HG03025 (cell line): ENCODE measurements around the gene LCN10.
A peak's percentile ranks its signal among the peaks of the same experiment; 100 is the strongest.
"Not testable (repeated sequence)": the region's sequence is repeated elsewhere in the genome, so short reads cannot be mapped to it uniquely, and the experiment has no call there.

Experiments
- ATAC-seq: cut with Tn5 transposase; IDR thresholded peaks from one replicate; pipeline ENCODE4 v1.9.1; 2021; ENCODE audit warnings: mild to moderate bottlenecking, moderate library complexity; ENCODE audit not compliant: unreplicated experiment, low FRiP score

Gene LCN10

DNA sequence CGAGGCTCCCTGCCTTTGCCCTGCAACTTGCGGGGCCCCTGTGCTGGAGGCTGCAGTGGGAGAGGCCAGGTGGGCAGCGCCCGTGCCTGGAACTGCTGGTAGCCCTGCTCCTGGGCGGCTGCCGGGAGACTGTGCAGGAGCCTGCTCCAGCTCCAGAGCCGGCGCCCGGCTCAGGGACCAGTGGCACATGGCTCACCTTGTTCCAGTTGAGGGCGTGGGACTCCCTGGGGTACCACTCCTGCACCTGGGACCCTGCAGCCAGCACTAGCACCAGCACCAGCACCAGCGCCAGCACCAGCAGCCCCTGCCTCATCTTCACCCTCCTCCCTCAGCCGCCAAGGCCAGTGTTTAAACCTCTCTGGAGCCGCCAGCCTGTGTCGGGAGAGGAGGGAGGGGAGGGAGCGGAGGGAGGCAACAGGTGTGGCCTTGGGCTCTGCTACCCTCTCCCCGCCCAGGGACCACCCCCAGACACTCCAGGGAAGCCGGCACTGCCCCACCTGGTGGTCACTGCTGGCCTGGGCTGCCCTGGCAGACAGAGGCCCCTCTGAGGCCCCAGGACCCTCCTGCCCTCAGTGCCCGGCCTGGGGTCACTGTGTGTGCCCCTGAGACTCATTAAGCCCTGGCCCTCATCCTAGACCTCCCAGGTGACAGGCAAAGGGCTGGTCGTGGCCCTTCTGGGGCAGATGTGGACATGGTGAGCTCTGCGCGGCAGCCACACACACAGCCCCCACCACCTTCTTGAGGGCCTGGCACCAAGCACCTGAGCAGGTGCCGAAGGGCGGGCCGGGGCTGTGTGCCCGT is at the start of gene LCN10:
Gene LCN10 (minus strand): TSS at position 350 of the 801 bp plus-strand sequence. CDS start 37 bp downstream, at position 313.
- no peak for ATAC-seq

DNA sequence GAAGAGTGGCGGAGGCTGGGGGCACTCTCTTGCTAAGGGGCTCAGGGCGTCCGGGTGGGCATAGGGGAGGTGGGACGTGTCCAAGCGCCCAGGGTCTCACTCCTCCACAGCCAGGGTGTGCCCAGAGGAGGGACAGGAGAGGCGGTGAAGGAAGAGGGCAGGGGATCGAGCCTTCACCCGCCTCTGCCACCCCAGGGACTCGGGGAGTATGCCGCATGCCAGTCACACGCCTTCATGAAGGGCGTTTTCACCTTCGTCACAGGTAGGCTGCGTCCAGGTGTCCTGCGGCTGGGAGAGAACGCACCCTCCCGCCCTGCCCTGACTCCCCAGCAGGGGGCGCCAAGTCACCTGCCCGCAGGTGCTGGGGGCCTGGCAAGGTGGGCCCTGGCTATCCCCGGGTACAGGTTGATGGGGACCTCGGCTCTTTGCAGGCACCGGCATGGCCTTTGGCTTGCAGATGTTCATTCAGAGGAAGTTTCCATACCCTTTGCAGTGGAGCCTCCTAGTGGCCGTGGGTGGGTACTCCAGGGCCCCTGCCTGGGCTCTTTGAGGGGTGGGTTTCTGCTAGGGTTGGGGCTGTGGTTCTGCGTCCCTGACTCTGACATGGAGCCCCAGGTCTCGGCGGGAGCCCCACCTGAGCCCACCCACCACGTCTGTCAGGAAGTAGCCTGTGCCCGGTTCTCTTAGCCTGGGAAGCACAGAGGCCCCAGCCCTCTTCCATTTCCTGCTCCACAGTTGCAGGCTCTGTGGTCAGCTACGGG is 49.0 kb upstream of the LCN10 start:
- ATAC-seq, result no peak

DNA sequence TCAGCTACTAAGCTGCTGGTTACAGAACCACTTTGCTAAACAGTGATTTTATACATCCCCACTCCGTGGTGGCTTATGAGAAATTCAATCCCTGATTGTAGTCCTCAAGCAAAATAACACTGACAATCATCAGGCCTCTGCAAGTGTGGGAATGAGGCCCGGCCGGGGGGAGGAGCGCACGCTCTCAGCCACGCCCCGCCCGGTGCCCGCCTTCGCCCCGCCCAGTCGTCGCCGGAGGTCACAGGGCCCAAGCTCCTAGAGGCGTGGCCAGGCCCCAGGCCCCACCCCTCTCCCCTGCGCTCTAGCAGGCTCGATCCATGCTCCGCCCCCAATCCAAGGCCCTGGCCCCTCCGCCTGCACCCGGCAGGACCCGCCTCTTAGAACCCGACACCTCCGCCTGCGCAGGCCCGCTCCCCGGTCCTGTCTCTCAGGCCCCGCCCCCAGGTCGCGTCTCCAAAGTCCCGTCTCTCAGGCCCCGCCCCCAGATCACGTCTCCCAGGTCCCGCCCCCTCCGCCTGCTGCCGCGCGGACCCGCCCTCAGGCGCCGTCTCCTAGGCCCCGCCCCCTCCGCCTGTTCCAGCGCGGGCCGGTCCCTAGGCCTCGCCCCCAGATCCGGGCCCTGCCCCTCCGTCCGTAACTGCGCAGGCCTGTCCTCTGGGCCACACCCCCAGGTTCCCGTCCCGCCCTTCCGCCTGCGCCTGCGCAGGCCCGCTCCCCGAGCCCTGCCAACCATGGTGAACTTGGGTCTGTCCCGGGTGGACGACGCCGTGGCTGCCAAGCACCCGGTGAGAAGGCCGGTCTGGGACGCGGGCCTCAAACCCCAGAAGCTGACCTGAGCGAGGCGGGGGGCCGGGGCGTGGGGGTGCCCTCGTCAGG is 48.1 kb upstream of the LCN10 start, which contains the start of gene TMEM141:
Gene TMEM141 (plus strand): TSS at position 705 of the 876 bp plus-strand sequence. CDS start 27 bp downstream, at position 732.
- peak; percentile 87 for ATAC-seq

DNA sequence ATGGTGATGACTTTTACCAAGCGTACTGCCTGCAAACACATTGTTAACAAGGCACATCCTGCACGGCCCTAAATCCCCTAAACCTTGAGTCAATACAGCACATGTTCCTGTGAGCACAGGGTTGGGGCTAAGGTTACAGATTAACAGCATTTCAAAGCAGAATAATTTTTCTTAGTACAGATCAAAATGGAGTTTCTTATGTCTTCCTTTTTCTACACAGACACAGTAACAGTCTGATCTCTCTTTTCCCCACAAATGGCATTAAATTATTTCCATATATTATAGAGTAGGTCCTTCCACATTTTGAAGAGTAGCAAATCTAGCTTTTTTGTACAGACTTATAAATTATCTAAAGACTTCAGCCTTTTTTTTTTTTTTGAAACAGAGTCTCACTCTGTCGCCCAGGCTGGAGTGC is 46.8 kb upstream of the LCN10 start:
- ATAC-seq, result no peak

DNA sequence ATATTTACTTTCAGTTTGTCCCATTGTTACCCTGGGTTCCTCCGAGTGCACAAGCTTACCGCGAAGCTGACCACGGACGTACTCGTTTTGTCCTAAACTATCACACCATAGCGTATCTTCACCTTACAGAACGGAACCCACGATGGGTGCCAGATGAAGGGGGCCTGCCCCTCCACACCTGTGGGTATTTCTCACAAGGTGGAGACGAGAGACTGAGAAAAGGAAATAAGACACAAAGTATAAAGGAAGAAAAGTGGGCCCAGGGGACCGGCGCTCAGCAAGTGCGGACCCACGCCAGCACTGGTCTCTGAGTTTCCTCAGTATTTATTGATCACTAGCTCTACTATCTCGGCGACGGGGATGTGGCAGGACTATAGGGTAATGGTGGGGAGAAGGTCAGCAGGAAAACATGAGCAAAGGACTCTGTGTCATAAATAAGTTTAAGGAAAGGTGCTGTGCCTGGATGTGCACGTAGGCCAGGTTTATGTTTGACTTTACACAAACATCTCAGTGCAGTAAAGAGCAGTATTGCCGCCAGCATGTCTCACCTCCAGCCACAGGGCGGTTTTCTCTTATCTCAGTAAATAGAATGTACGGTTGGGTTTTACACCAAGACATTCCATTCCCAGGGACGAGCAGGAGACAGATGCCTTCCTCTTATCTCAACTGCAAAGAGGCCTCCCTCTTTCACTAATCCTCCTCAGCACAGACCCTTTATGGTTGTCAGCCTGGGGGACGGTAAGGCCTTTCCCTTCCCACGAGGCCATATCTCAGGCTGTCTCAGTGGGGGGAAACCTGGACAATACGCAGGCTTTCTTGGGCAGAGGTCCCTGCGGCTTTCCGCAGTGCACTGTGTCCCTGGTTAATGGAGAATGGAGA is 46.1 kb upstream of the LCN10 start:
- ATAC-seq, result not testable (repeated sequence)

DNA sequence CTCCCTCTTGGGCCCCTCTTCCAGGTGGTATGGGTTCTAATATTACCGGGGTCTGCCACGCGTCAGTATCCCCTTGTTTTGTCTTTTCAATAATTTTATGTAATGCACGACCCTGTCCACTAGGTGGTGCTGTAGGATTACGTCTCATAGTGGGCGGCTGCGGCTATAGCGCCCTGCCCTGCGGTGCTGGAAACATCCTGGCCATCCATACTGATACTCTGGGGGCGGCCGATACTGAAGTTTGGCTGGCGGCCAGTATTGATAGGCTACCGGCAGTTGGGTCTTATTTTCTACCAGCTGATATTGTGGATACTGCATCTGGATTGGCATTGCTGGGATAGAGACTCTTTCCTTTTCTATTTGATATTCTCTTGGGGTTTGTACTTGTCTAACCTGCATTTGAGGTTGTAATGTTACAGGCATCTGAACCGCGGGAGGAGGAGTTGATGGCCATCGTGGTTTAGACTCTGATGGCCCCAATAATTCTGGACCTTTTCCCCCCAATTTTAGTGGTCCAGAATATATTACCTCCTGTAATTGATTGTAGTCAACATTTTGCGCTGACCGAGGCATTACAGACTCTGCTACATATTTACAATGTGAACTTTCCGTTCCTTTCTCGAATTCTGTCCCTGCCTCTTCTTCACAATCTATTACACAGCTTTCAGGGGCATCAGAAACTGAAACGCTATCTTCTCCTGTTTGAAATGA is 45.1 kb upstream of the LCN10 start:
- no peak for ATAC-seq

DNA sequence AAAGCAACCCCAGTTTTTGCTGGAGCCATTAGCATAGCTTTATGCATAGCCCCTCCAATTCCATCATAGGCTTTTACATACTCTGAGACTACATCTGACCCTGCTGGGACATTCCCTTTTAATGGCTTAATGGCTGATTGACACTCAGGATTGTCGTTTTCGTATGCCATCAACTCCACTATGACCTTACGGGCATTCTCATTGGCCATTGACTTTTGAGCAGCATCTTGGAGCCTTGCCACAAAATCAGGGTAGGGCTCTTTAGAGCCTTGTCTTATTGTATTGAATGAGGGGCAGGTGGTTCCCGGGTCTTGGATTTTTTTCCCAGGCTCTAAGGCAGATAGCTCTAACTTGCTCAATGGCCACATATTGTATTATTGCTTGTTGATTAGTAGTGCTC is 44.2 kb upstream of the LCN10 start:
- ATAC-seq, result not testable (repeated sequence)

DNA sequence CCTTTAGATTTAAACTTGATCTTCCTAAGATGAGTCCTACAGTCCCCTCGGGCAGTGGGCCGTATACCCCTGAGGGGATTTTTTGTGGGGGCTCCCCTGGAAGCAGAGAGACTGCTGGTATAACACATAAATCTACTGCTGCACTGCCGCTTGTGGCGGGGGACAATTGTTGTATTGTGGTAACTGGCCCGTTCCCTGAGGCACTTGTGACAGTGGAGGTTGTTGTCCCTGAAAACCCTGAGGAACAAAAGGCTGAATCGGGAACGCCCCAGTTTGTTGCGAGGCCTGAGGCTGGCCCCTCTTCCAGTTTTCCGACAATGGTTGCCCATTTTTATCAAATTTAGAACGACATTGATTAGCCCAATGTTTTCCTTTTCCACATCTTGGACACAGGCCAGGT is 43.7 kb upstream of the LCN10 start:
- ATAC-seq, result no peak

DNA sequence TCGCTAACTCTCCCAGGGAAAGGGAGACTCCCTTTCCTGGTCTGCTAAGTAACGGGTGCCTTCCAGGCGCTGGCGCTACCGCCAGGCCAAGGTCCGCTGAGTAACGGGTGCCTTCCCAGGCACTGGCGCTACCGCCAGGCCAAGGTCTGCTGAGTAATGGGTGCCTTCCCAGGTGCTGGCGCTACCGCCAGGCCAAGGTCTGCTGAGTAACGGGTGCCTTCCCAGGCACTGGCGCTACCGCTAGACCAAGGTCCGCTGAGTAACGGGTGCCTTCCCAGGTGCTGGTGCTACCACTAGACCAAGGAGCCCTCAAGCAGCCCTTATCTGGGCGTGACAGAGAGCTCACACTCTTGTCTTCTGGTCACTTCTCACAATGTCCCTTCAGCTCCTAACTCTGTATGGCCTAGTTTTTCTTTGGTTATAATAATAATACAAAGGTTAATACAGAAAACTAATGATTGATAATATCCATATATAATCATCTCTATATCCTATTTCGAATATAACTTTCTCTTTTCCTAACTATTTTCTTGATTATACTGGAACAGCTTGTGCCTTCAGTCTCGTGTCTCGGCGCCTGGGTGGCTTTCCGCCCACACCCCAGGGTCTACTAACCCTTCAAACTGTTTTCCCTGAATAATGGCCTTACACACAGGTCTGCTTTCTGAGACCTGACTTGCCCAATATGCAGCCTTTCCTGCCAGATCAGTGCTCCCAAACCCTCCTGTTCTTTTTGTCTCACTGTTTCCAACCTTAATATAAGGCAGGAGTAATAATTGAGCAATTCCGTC is 43.0 kb upstream of the LCN10 start:
- not testable (repeated sequence) for ATAC-seq

DNA sequence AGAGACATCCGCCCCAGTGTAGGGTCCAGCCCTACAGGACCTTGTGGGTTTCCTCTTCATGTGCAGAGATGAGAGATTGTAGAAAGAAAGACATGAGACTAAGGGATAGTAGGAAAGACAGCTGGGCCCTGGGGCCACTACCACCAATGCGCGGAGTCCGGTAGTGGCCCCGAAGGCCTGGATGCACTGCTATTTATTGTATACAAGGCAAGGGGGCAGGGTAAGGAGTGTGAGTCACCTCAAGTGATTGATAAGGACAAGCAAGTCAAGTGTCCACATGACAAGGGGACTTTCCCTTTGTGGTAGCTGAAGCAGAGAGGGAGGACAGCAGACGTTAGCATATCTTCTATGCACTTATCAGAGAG is 42.2 kb upstream of the LCN10 start:
- ATAC-seq, result no peak

DNA sequence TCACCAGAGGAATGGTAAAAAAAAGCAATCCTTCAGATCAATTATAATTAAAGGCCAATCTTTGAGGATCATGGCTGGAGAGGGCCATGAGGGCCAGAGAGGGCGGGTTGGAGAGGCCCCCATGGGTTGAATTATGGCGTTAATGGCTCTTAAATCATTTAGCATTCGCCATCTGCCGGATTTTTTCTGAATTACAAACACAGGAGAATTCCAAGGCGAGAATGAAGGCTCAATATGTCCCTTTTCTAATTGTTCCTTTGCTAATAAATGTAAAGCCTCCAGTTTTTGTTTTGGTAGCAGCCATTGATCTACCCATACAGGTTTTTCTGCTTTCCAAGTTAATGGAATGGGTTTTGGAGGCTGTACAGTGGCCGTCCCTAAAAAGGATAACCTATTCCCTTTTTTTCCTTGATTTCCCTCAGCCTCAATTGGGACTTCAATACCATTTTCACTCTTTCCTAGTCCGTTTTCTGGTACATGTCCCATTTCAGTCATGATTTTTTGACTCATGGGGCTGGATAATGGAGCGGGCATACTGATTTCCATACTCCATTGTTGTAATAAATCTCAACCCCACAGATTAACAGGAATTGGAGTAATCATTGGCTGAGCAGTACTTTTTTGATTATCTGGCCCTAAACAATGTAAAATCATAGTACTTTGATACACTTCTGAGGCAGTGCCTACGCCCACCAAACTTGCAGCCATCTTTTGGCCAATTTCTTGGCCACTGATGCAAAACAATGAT is 41.7 kb upstream of the LCN10 start:
- ATAC-seq, result no peak

DNA sequence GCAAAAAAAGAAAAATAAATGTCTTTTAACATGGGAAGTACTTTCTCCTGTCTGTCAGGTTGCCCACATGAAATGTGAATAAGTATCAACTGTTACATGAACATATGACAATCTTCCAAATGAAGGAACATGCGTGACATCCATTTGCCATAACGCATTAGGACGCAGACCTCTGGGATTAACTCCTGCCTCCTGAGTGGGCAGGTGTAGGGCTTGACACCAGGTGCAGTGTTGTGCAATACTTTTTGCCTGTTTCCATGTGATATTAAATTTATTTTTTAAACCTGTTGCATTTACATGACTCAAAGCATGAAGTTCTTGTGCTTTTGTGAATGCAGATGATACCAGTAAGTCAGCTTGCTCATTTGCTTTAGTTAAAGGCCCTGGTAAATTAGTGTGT is 39.7 kb upstream of the LCN10 start:
- ATAC-seq, result no peak

DNA sequence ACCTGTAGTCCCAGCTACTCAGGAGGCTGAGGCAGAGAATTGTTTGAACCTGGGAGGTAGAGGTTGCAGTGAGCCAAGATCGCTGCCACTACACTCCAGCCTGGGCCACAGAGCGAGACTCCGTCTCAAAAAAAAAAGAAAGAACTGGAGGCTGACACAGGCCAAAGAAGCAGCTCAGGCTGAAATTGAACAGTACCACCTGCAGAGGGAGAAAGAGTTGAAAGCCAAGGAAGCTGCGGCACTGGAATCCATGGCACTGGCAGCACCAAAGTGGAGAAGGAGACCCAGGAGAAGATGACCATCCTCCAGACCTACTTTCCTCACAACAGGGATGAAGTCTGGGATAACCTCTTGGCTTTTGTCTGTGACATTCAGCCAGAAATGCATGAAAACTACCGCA is 37.1 kb upstream of the LCN10 start:
- ATAC-seq, result no peak

DNA sequence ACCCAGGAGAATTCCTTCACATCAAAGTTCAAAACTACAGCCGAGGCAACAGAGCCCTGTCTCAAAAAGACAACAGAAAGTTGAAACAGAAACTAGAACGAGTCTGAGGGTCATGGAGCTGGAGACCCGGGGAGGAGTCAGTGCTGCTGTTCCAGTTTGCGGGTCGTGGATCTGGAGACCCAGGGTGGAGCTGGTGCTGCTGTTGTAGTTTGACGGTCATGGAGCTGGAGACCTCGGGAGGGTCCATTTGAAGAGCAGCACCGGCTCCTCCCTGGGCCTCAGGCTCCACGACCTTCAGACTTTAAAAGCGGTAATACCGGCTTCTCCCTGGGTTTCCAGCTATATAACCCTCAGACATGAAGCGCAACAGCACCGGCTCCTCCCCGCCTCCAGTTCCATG is 34.6 kb upstream of the LCN10 start:
- no peak for ATAC-seq

DNA sequence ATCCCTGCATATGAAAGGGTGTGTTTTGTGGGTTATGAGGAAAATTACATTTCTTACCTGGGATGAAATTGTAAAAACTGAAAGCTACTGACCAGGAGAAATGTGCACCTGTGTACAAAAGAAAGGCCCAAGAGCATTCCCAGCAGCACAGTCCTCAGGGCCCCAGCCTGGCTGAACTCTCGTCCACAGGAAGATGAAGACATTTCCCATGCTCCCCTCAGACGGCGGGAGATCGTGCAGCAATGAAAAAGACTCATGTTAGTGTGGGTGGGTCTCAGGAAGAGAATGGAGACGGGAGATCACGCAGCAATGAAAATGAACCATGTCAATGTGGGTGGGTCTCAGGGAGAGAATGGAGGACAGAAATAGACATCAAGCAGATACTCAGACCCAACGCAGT is 34.2 kb upstream of the LCN10 start:
- no peak for ATAC-seq

DNA sequence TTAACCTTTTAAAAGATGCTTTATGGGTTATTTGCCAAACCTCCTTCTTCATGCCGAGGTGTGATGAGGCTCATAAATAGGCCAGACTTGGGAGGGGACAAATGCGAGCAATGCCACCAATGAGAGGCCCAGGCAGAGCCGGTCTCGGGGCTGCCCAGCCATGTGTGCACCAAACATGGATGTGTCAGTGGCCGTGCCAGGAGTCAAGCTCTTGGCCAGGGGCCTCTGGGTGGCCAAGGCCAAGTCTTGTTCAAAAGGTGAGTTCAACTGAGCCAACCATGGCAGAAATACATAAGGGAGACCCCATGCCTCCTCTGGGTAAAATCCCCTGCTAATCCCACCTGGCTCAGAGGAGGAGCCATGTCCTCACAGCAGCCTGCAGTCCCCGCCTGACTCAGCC is 32.5 kb upstream of the LCN10 start:
- no peak for ATAC-seq

DNA sequence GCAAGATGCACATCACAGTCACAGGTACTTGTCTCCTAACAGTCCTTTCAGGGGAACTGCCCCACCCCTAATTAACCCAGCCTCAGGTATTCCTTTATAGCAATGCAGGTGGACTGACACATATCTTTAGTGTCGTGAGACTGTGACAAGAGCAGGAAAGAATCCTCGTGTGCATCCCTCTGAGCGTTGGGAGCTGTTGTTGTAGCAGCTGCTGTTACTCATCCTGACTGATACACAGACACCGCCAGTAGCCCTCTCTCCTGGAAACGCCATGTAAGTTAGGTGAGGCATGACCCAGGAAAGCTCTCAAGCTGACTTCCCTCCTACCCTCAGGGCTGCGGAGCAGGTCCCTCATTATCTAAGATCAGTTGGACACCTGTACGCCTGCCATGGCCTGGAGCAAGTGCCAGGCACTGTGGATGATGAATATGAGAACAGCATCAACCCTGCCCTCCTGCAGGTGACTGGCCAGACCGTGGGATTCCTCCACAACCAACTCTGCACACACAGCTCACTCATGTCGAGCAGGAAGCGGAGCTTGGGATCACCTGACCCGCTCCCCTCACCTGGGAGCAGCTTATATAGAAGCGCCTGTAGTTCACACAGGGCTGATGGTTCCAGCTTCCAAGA is 31.8 kb upstream of the LCN10 start:
- no peak for ATAC-seq
